ENCODE measurements around the gene CRACDL.

CRACDL gene

GRCh38 chr2:98935777-98936352, at the start of gene CRACDL:
Gene CRACDL, minus strand, starts transcription at chr2:98936225. Its CDS starts 89,425 bp downstream, at chr2:98846800.
- DNase-seq (ENCODE audit: low read depth): no peak

- no peak for DNase-seq (ENCODE audit: low read depth)
Observed at GRCh38 chr2:98975611-98976010, 39.6 kb upstream of the CRACDL start.

- DNase-seq (ENCODE audit: low read depth): no peak
Observed at GRCh38 chr2:98972582-98973167, 36.6 kb upstream of the CRACDL start.

GRCh38 chr2:98959810-98960507, 23.9 kb upstream of the CRACDL start:
- no peak for DNase-seq (ENCODE audit: low read depth)

GRCh38 chr2:98952966-98953365, 16.9 kb upstream of the CRACDL start:
- DNase-seq (ENCODE audit: low read depth): no peak

- DNase-seq (ENCODE audit: low read depth): no peak
Observed at GRCh38 chr2:98948956-98949739, 13.1 kb upstream of the CRACDL start.

- DNase-seq (ENCODE audit: low read depth): no peak
Observed at GRCh38 chr2:98947554-98947953, 11.5 kb upstream of the CRACDL start.

GRCh38 chr2:98946855-98947254, 10.8 kb upstream of the CRACDL start:
- DNase-seq (ENCODE audit: low read depth): no peak

- no peak for DNase-seq (ENCODE audit: low read depth)
Observed at GRCh38 chr2:98944775-98945174, 8.8 kb upstream of the CRACDL start.

- no peak for DNase-seq (ENCODE audit: low read depth)
Observed at GRCh38 chr2:98940102-98940501, 4.1 kb upstream of the CRACDL start.

GRCh38 chr2:98937906-98938305, 1.9 kb upstream of the CRACDL start:
- no peak for DNase-seq (ENCODE audit: low read depth)

- no peak for DNase-seq (ENCODE audit: low read depth)
Observed at GRCh38 chr2:98936353-98937351, 627 bp upstream of the CRACDL start.

- no peak for DNase-seq (ENCODE audit: low read depth)
Observed at GRCh38 chr2:98935111-98935770, 784 bp downstream of the CRACDL start.

GRCh38 chr2:98932778-98933343, 3.2 kb downstream of the CRACDL start:
- DNase-seq (ENCODE audit: low read depth): no peak

GRCh38 chr2:98932164-98932563, 3.9 kb downstream of the CRACDL start:
- no peak for DNase-seq (ENCODE audit: low read depth)

- no peak for DNase-seq (ENCODE audit: low read depth)
Observed at GRCh38 chr2:98931596-98931995, 4.4 kb downstream of the CRACDL start.

- no peak for DNase-seq (ENCODE audit: low read depth)
Observed at GRCh38 chr2:98929920-98930319, 6.1 kb downstream of the CRACDL start.

GRCh38 chr2:98928242-98928641, 7.8 kb downstream of the CRACDL start:
- DNase-seq (ENCODE audit: low read depth): no peak

- DNase-seq (ENCODE audit: low read depth): no peak
Observed at GRCh38 chr2:98927027-98927426, 9.0 kb downstream of the CRACDL start.

- DNase-seq (ENCODE audit: low read depth): no peak
Observed at GRCh38 chr2:98926601-98927000, 9.4 kb downstream of the CRACDL start.

- DNase-seq (ENCODE audit: low read depth): no peak
Observed at GRCh38 chr2:98924910-98925309, 11.1 kb downstream of the CRACDL start.
